H9 (cell line): ENCODE results near the gene PIANP. TPM values are rescaled to one million over a fixed set of nuclear protein-coding genes. Genes with fewer than 3 reads are reported as not detected.

Source experiments
- DNase-seq: peaks from one replicate; pipeline ENCODE4 v3.0.0-alpha.2; 2017
- H2AFZ ChIP-seq: one replicate; pipeline ENCODE4 v1.6.1; 2013; ENCODE audit warnings: mild to moderate bottlenecking, low read length, control low read depth, moderate library complexity
- H2AK5ac ChIP-seq: 2 replicates; pipeline ENCODE4 v1.6.1; 2013; ENCODE audit warnings: low read length, control low read depth, mixed read lengths; ENCODE audit not compliant: insufficient read length
- H2BK120ac ChIP-seq: one replicate; pipeline ENCODE4 v1.6.1; 2013; ENCODE audit warnings: low read depth, mild to moderate bottlenecking, low read length, control low read depth, inconsistent platforms; ENCODE audit not compliant: poor library complexity, severe bottlenecking
- H2BK12ac ChIP-seq: 2 replicates; pipeline ENCODE4 v1.6.1; 2013; ENCODE audit warnings: low read length, control low read depth, mixed read lengths, low read depth; ENCODE audit not compliant: insufficient read length
- H2BK15ac ChIP-seq: 2 replicates; pipeline ENCODE4 v1.6.1; 2013; ENCODE audit warnings: low read depth, low read length, control low read depth
- H2BK20ac ChIP-seq: one replicate; pipeline ENCODE4 v1.6.1; 2013; ENCODE audit warnings: low read depth, mild to moderate bottlenecking, low read length, control low read depth, inconsistent platforms; ENCODE audit not compliant: poor library complexity, severe bottlenecking
- H2BK5ac ChIP-seq: 2 replicates; pipeline ENCODE4 v1.6.1; 2013; ENCODE audit warnings: low read length, control low read depth, mixed read lengths; ENCODE audit not compliant: insufficient read length
- H3K14ac ChIP-seq: 2 replicates; pipeline ENCODE4 v1.6.1; 2013; ENCODE audit warnings: low read length, control low read depth; ENCODE audit not compliant: insufficient read depth
- H3K18ac ChIP-seq: 2 replicates; pipeline ENCODE4 v1.6.1; 2013; ENCODE audit warnings: low read depth, mild to moderate bottlenecking, mixed read lengths, low read length, control low read depth; ENCODE audit not compliant: insufficient read length
- H3K23ac ChIP-seq: 2 replicates; pipeline ENCODE4 v1.6.1; 2013; ENCODE audit warnings: low read length, control low read depth, mixed read lengths, low read depth; ENCODE audit not compliant: insufficient read length
- H3K23me2 ChIP-seq: 2 replicates; pipeline ENCODE4 v1.6.1; 2013; ENCODE audit warnings: low read depth, mild to moderate bottlenecking, mixed read lengths, low read length, control low read depth; ENCODE audit not compliant: insufficient read length, poor library complexity, severe bottlenecking
- H3K27ac ChIP-seq: 2 replicates; pipeline ENCODE4 v1.5.1; 2013; ENCODE audit warnings: low read length, control low read depth, mixed read lengths, low read depth; ENCODE audit not compliant: insufficient read length
- H3K27me3 ChIP-seq: 2 replicates; pipeline ENCODE4 v1.6.1; 2013; ENCODE audit warnings: low read length, control low read depth, inconsistent platforms; ENCODE audit not compliant: insufficient read depth
- H3K4ac ChIP-seq: 2 replicates; pipeline ENCODE4 v1.6.1; 2013; ENCODE audit warnings: low read depth, mild to moderate bottlenecking, control low read depth, inconsistent platforms, low read length, moderate library complexity
- H3K4me1 ChIP-seq: 2 replicates; pipeline ENCODE4 v1.6.1; 2013; ENCODE audit warnings: low read length, control low read depth, inconsistent platforms; ENCODE audit not compliant: insufficient read depth
- H3K4me2 ChIP-seq: 2 replicates; pipeline ENCODE4 v1.6.1; 2013; ENCODE audit warnings: low read length, control low read depth, mixed read lengths; ENCODE audit not compliant: insufficient read length, insufficient read depth
- H3K56ac ChIP-seq: 2 replicates; pipeline ENCODE4 v1.6.1; 2013; ENCODE audit warnings: low read depth, mild to moderate bottlenecking, mixed read lengths, low read length, control low read depth; ENCODE audit not compliant: insufficient read length
- H3K79me1 ChIP-seq: 2 replicates; pipeline ENCODE4 v1.6.1; 2013; ENCODE audit warnings: low read depth, mild to moderate bottlenecking, moderate library complexity, low read length, control low read depth, inconsistent platforms; ENCODE audit not compliant: insufficient read depth, poor library complexity, severe bottlenecking
- H3K79me2 ChIP-seq: 2 replicates; pipeline ENCODE4 v1.6.1; 2013; ENCODE audit warnings: low read length, control low read depth, inconsistent platforms; ENCODE audit not compliant: insufficient read depth
- H3K9ac ChIP-seq: 2 replicates; pipeline ENCODE4 v1.6.1; 2013; ENCODE audit warnings: low read length, control low read depth, mixed read lengths; ENCODE audit not compliant: insufficient read length; ENCODE audit errors: extremely low read depth
- H3K9me3 ChIP-seq: one replicate; pipeline ENCODE4 v1.6.1; 2013; ENCODE audit warnings: low read depth, low read length, inconsistent platforms; ENCODE audit not compliant: control insufficient read depth
- H3T11ph ChIP-seq: one replicate; pipeline ENCODE4 v1.6.1; 2013; ENCODE audit warnings: mild to moderate bottlenecking, low read length, control low read depth, inconsistent platforms
- H4K20me1 ChIP-seq: one replicate; pipeline ENCODE4 v1.6.1; 2013; ENCODE audit not compliant: control insufficient read depth, insufficient read length, insufficient read depth
- H4K5ac ChIP-seq: 2 replicates; pipeline ENCODE4 v1.6.1; 2013; ENCODE audit warnings: low read depth, mild to moderate bottlenecking, mixed read lengths, low read length, control low read depth; ENCODE audit not compliant: insufficient read length
- H4K8ac ChIP-seq: replicated peaks from 2 replicates; pipeline ENCODE4 v1.6.1; 2013; ENCODE audit warnings: low read length, control low read depth, mixed read lengths, low read depth; ENCODE audit not compliant: insufficient read length
- H4K91ac ChIP-seq: 2 replicates; pipeline ENCODE4 v1.6.1; 2013; ENCODE audit warnings: low read depth, mild to moderate bottlenecking, moderate library complexity, mixed read lengths, low read length, control low read depth; ENCODE audit not compliant: insufficient read length
- H3K27ac Mint-ChIP-seq, 3 experiments: 2 replicates in 2 of 3; 3 replicates in 1 of 3; pipeline ENCODE4 v1.8.0; 2020 to 2021; ENCODE audit warnings: mixed read lengths in 3 of 3, mild to moderate bottlenecking in 1 of 3, moderate library complexity in 1 of 3
- H3K27me3 Mint-ChIP-seq: 2 replicates; pipeline ENCODE4 v1.8.0; 2021; ENCODE audit warnings: low read depth, mild to moderate bottlenecking, moderate library complexity, mixed read lengths
- H3K36me3 Mint-ChIP-seq, 3 experiments: 2 replicates in 2 of 3; 3 replicates in 1 of 3; pipeline ENCODE4 v1.8.0; 2020 to 2021; ENCODE audit warnings: low read depth in 3 of 3, mixed read lengths in 3 of 3; ENCODE audit not compliant: insufficient read depth in 1 of 3
- H3K4me1 Mint-ChIP-seq, 2 experiments: 2 replicates each; pipeline ENCODE4 v1.8.0; 2020; ENCODE audit warnings: mixed read lengths in 2 of 2
- H3K4me3 Mint-ChIP-seq, 2 experiments: 2 replicates in 1 of 2; 3 replicates in 1 of 2; pipeline ENCODE4 v1.8.0; 2020 to 2021; ENCODE audit warnings: mild to moderate bottlenecking in 2 of 2, mixed read lengths in 2 of 2, moderate library complexity in 1 of 2
- H3K9me3 Mint-ChIP-seq, 2 experiments: 2 replicates in 1 of 2; 3 replicates in 1 of 2; pipeline ENCODE4 v1.8.0; 2020; ENCODE audit warnings: mild to moderate bottlenecking in 2 of 2, mixed read lengths in 2 of 2, moderate library complexity in 1 of 2
- CTCF ChIP-seq: fragments of 200-600 bp; sonication (generic); conservative IDR thresholded peaks from 3 replicates; pipeline ENCODE4 v1.8.0; 2021; ENCODE audit warnings: antibody characterized with exemption, mild to moderate bottlenecking
- WGBS: extraction: QIAGEN DNeasy Blood & Tissue Kit; methylation state at CpG from one replicate; pipeline ENCODE4 v1.1.7; 2013; ENCODE audit warnings: missing lambda C conversion rate, low lambda C conversion rate, mixed read lengths; ENCODE audit not compliant: insufficient read length; ENCODE audit errors: extremely low coverage; 5-methylcytosine and 5-hydroxymethylcytosine counted together
- total RNA-seq: library from RNA; stranded (reverse); gene quantifications from 2 replicates; pipeline ENCODE4 v1.2.1, GENCODE V29; 2021

The PIANP gene
- total RNA-seq, 1 experiment from 2014 or later = 6.6 TPM

- Histone ChIP-seq H2BK20ac (no peak overlapping the region), H3K23me2 (peaks cover 8% of the 10 kb centered on the region), H3K4ac (no peak overlapping the region), H2BK120ac (no peak overlapping the region), H4K5ac (no peak overlapping the region), H4K91ac (no peak overlapping the region), H3K27me3 (no peaks in the 10 kb centered on the region), H3K9ac (no peak overlapping the region), H3K23ac (no peak overlapping the region), H3T11ph (no peak overlapping the region), H3K4me1 (no peaks in the 10 kb centered on the region), H3K4me2 (no peak overlapping the region), H3K79me1 (peaks cover 7% of the 10 kb centered on the region), H2AFZ (no peak overlapping the region), H2BK5ac (no peak overlapping the region), H3K27ac (no peak overlapping the region), H3K56ac (no peak overlapping the region), H2AK5ac (no peak overlapping the region), H4K20me1 (no peaks in the 10 kb centered on the region), H3K18ac (no peak overlapping the region), H3K9me3 (no peaks in the 10 kb centered on the region), H3K14ac (no peak overlapping the region), H4K8ac (no peak overlapping the region), H2BK15ac (no peak overlapping the region), H3K79me2 (peaks cover 27% of the 10 kb centered on the region; the same call in 1 of the 2 replicates), H2BK12ac (no peak overlapping the region)
- Mint-ChIP-seq H3K36me3 (peaks cover 3 to 30% (median 21%) of the 10 kb centered on the region in 3 experiments; a peak in 5 of 7 replicates), H3K9me3 (no peaks in the 10 kb centered on the region), H3K4me3 (no peak overlapping the region), H3K27me3 (no peaks in the 10 kb centered on the region), H3K4me1 (peaks cover 14 to 24% of the 10 kb centered on the region in 2 experiments), H3K27ac (no peak overlapping the region; a peak in 1 of 7 replicates)
- no CpG with 5 or more reads among the region's 3 CpGs for WGBS
- TF ChIP-seq CTCF = no peak
- no peak for DNase-seq
Measured at GRCh38 chr12:6685814-6686213, 14.8 kb downstream of the PIANP start.
